ENCODE results near the gene WDFY3. TPM values are rescaled to one million over a fixed set of nuclear protein-coding genes. Genes with fewer than 3 reads are reported as not detected.
"Not testable (repeated sequence)": the region's sequence is repeated elsewhere in the genome, so short reads cannot be mapped to it uniquely, and the experiment has no call there.

The WDFY3 gene
- total RNA-seq, 1 donor: 91.9 TPM

- no peak for TF ChIP-seq CTCF (IDR thresholded peaks at IDR 0.05; ENCODE audit: extremely low read depth, low read depth, low read length)
- no peak overlapping the region for H3K4me3 ChIP-seq (ENCODE audit: insufficient read depth, low read length)
- no peaks in the 10 kb centered on the region for H3K27me3 ChIP-seq (ENCODE audit: insufficient read depth, low read length)
- no peak overlapping the region for H3K27ac ChIP-seq (ENCODE audit: low read depth, low read length)
- H3K79me2 ChIP-seq (ENCODE audit: insufficient read depth, low read length): no peaks in the 10 kb centered on the region
- peaks cover 19% of the 10 kb centered on the region for H3K36me3 ChIP-seq (ENCODE audit: insufficient read depth, low read length)
- H4K20me1 ChIP-seq (ENCODE audit: insufficient read depth, low read length): no peaks in the 10 kb centered on the region
- DNase-seq (ENCODE audit: insufficient read length, low spot score, missing footprints): no peak
- no peak overlapping the region for H3K4me2 ChIP-seq (ENCODE audit: insufficient read depth, low read length)
- no peak overlapping the region for H2AFZ ChIP-seq (ENCODE audit: low read length)
- no peaks in the 10 kb centered on the region for H3K9me3 ChIP-seq (ENCODE audit: low read depth, low read length)
- H3K4me1 ChIP-seq (ENCODE audit: insufficient read depth, low read length): no peaks in the 10 kb centered on the region
Observed at GRCh38 chr4:84666439-84666838, 300.1 kb downstream of the WDFY3 start.

- H3K4me3 ChIP-seq (ENCODE audit: insufficient read depth, low read length); H3K79me2 ChIP-seq (ENCODE audit: insufficient read depth, low read length); H3K9me3 ChIP-seq (ENCODE audit: low read depth, low read length); H3K27ac ChIP-seq (ENCODE audit: low read depth, low read length); H3K4me1 ChIP-seq (ENCODE audit: insufficient read depth, low read length); DNase-seq (ENCODE audit: insufficient read length, low spot score, missing footprints); H3K27me3 ChIP-seq (ENCODE audit: insufficient read depth, low read length); H3K36me3 ChIP-seq (ENCODE audit: insufficient read depth, low read length); H4K20me1 ChIP-seq (ENCODE audit: insufficient read depth, low read length); H3K4me2 ChIP-seq (ENCODE audit: insufficient read depth, low read length); H2AFZ ChIP-seq (ENCODE audit: low read length): not testable (repeated sequence)
Observed at GRCh38 chr4:84664767-84665166, 301.7 kb downstream of the WDFY3 start.

- Histone ChIP-seq H3K36me3 (ENCODE audit: insufficient read depth, low read length) (no peaks in the 10 kb centered on the region), H3K4me2 (ENCODE audit: insufficient read depth, low read length) (no peak overlapping the region), H3K27ac (ENCODE audit: low read depth, low read length) (no peak overlapping the region), H2AFZ (ENCODE audit: low read length) (no peak overlapping the region), H3K4me1 (ENCODE audit: insufficient read depth, low read length) (no peaks in the 10 kb centered on the region), H3K79me2 (ENCODE audit: insufficient read depth, low read length) (no peaks in the 10 kb centered on the region), H3K9me3 (ENCODE audit: low read depth, low read length) (no peaks in the 10 kb centered on the region), H3K4me3 (ENCODE audit: insufficient read depth, low read length) (no peak overlapping the region), H3K27me3 (ENCODE audit: insufficient read depth, low read length) (no peaks in the 10 kb centered on the region), H4K20me1 (ENCODE audit: insufficient read depth, low read length) (no peaks in the 10 kb centered on the region)
- no peak for TF ChIP-seq CTCF (IDR thresholded peaks at IDR 0.05; ENCODE audit: extremely low read depth, low read depth, low read length)
- DNase-seq (ENCODE audit: insufficient read length, low spot score, missing footprints): no peak
Observed at GRCh38 chr4:84661191-84661939, 305.1 kb downstream of the WDFY3 start.

GRCh38 chr4:84660606-84661005 lies 305.9 kb downstream of the WDFY3 start:
- Histone ChIP-seq H3K9me3 (ENCODE audit: low read depth, low read length) (no peaks in the 10 kb centered on the region), H3K4me1 (ENCODE audit: insufficient read depth, low read length) (no peaks in the 10 kb centered on the region), H4K20me1 (ENCODE audit: insufficient read depth, low read length) (no peaks in the 10 kb centered on the region), H3K36me3 (ENCODE audit: insufficient read depth, low read length) (no peaks in the 10 kb centered on the region), H3K79me2 (ENCODE audit: insufficient read depth, low read length) (no peaks in the 10 kb centered on the region), H3K27ac (ENCODE audit: low read depth, low read length) (no peak overlapping the region), H3K4me3 (ENCODE audit: insufficient read depth, low read length) (no peak overlapping the region), H3K4me2 (ENCODE audit: insufficient read depth, low read length) (no peak overlapping the region), H2AFZ (ENCODE audit: low read length) (no peak overlapping the region), H3K27me3 (ENCODE audit: insufficient read depth, low read length) (no peaks in the 10 kb centered on the region)
- DNase-seq (ENCODE audit: insufficient read length, low spot score, missing footprints): no peak
- TF ChIP-seq CTCF (IDR thresholded peaks at IDR 0.05; ENCODE audit: extremely low read depth, low read depth, low read length): no peak

Measured in osteoblast (primary cell).